Activated T-cell treated with anti-CD3 and anti-CD28 coated beads for 48 hours (primary cell): Measurements from ENCODE around the gene CCNB2.
"Not testable (repeated sequence)": the region's sequence is repeated elsewhere in the genome, so short reads cannot be mapped to it uniquely, and the experiment has no call there.

Experiments used
- DNase-seq: peaks from one replicate; pipeline ENCODE4 v3.0.0-alpha.2; 2020; ENCODE audit warnings: low read depth

The CCNB2 gene

DNA sequence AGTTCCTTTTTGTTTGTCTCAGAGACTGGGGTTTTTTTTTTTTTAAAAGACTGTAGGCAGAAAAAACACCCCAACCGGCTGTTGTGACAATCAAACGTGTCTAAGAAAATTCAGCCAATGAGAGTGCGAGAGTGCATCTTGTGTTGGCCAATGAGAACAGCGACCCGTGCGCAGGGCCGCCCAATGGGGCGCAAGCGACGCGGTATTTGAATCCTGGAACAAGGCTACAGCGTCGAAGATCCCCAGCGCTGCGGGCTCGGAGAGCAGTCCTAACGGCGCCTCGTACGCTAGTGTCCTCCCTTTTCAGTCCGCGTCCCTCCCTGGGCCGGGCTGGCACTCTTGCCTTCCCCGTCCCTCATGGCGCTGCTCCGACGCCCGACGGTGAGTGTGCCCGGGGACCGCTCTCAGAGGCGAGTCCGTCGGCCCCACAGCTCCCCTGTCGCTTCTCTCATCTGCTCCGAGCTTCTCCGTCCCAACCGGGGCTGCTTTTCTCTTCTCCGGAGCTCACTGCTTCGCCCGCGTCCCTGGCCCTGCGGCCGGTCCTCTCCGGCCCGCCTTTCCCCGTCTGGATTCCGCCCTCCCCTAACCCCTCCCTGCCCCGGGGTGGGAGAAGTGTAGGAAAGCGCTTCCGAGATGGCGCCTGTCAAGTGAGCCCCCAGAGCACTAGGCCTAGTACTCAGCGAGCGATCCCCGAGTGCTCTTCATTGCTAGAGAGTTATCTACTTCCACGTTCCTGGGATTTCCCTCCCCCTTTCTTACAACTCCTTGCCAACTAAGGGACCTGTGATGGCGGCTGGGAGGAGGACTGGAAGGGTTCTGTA lies at the start of gene CCNB2:
Gene CCNB2 (plus strand): TSS at position 235 of the 821 bp plus-strand sequence. CDS start 123 bp downstream, at position 358.
- peak; percentile 80 for DNase-seq

DNA sequence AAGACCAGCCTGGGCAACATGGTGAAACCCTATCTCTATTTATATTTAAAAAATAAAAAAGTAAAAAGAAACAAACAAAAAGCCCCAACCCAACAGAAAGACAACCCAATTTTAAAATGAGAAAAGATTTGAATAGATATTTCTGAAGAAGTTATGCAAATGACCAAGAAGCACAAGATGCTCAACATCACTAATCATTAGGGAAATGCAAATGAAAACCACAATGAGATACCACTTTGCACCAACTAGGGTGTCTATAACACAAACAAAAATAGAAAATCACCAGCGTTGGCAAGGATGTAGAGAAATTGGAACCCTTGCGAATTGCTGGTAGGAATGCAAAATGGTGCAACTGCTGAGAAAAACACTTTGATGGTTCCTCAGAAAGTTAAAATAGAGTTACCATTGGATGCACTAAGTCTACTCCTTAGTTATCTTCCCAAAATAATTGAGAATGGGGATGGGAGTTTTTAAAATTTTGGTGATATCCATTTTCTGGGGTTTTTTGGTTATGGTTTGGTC lies 45.8 kb upstream of the CCNB2 start:
- DNase-seq = no peak

GRCh38 chr15:59060348-59060747 lies 44.6 kb upstream of the CCNB2 start:
- no peak for DNase-seq

DNA sequence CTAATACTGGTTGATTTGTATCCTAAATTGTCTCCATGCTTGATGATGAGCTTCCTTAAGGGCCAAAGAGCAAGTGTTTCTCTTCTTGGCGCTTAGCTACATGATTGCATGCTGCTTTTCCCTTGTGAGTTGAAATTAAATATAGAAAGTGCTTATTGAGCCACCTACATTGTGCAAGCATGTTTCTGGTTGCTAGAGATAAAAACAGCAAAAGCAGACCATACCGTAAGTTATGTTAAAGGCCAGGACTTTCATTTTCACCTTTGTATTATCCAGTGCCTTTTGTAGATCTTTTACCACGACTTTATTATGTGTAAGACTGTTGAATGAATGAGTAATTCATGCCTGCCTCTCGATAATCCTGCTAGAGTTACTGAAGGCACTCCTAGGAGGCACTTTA lies 41.9 kb upstream of the CCNB2 start:
- DNase-seq = no peak

- DNase-seq = no peak
These were observed 35.5 kb upstream of the CCNB2 start for GRCh38 chr15:59069430-59069829.

GRCh38 chr15:59074607-59075006 lies 30.3 kb upstream of the CCNB2 start:
- DNase-seq = no peak

GRCh38 chr15:59087731-59088130 lies 17.2 kb upstream of the CCNB2 start:
- no peak for DNase-seq

- no peak for DNase-seq
These were observed 10.9 kb upstream of the CCNB2 start for GRCh38 chr15:59094077-59094476.

GRCh38 chr15:59096429-59096828 lies 8.5 kb upstream of the CCNB2 start:
- no peak for DNase-seq

DNA sequence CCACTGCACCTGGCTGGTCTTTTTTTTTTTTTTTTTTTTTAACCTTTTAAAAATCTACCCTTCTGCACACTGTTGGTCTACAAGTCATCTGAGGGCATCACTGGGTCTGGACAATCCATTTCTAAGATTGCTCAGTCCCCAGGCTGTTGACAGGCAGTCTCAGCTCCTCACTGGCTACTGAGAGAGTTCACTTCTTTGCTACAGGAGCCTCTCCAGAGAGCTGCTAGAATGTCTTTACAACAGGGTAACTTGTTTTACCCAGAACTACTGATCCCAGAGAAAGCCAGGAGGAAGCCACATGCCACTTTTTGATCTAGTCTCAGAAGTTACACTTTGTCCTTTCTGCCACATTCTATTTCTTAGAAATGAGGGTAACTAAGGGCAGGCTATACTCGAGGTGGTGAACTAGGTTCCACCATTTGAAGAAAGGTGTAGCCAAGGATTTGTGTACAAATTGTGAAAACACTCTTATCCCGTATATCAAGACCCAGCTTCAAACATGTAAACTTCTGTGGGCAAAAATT lies 5.7 kb upstream of the CCNB2 start:
- no peak for DNase-seq

GRCh38 chr15:59104602-59104911 lies 389 bp upstream of the CCNB2 start:
- no peak for DNase-seq

DNA sequence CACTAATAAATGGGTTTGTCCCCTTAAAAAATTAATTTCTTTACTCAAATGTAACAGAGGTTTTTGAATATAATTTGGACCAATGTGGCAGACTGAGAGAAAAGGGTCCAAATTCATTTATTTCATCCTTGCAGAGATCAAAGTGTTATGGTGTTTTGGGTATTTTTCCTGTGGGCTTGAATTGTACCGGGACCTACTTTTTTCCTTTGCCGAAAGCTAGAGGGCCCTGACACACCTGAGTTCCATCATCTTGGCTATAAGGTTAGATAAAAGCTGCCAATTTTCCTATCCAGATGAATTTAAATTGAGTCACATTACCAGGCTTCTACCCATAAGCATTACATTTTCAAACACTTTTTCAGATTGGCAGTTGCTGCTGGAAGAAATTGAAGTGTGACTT lies 908 bp downstream of the CCNB2 start:
- DNase-seq = no peak

DNA sequence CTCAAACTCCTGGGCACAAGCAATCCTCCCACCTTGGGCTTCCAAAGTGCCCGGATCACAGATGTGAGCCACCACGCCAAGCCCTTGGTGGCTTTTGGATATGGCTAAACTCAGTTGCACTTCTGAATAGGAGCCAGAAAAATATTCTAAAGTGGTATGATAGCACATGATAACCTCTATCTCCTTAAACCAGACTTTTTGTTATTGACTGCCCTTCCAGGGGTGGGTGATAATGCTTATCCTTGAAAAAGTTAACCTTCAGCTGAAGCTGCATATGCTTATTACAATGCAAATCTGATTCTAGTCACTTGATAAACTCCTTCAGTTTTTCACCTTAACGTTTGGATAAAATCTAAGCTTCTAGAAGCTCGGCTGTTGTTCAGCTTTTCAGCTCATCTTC lies 6.3 kb downstream of the CCNB2 start:
- no peak for DNase-seq

DNA sequence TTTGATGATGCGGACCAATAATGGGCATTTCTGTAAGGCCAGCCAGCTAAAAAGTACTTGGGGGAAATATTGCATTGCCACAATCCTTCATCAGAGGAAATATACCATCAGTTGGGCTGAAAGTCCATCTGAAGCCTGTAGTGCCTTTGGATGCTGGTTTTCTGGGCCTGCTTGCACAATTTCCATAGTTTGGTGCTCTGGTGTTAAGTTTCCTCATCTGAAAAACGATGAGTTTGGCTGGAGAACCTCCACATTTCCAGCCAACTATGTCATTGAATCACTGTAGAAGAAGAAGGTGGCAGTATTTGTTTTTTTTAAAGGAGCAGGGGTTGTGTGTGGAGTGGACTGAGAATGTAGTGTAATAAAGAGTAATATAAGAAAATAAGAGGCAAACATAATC lies 10.1 kb downstream of the CCNB2 start:
- DNase-seq = no peak

- no peak for DNase-seq
These were observed 11.2 kb downstream of the CCNB2 start for GRCh38 chr15:59116141-59116540.

GRCh38 chr15:59116771-59117170 lies 11.8 kb downstream of the CCNB2 start:
- no peak for DNase-seq

DNA sequence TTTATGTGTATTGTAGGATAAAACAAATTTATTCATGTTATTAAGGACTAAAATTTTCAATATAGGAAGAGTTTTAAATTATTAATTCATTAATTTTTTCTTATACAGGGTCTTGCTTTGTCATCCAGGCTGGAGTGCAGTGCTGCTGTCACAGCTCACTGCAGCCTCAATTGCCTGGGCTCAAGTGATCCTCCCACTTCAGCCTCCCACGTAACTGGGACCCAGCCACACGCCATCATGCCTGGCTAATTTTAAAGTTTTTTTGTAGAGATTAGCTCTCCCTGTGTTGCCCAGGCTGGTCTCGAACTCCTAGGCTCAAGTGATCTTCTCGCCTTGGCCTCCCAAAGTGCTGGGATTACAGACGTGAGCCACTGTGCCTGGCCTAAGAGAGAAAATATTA lies 14.7 kb downstream of the CCNB2 start:
- DNase-seq = no peak

- no peak for DNase-seq
These were observed 16.0 kb downstream of the CCNB2 start for GRCh38 chr15:59120937-59121336.

DNA sequence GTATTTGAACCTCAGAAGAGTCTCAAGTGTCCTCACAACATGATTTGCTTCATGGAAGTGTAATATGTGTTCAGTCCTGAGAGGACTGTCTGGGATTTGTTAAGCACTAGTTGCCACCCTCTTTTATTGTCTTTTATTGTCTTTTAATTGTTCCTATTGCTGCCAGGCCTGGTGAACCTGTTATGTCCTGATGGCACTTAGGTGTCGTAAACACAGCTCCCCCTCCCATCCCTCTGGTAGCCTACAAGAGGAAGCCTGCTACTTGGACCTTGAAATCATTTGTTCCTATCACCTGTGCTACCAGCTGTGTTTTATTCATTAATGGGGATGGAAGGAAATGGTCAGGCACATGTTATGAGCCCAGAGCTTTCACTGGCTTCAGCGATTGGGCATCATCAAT lies 19.3 kb downstream of the CCNB2 start:
- DNase-seq = no peak

DNA sequence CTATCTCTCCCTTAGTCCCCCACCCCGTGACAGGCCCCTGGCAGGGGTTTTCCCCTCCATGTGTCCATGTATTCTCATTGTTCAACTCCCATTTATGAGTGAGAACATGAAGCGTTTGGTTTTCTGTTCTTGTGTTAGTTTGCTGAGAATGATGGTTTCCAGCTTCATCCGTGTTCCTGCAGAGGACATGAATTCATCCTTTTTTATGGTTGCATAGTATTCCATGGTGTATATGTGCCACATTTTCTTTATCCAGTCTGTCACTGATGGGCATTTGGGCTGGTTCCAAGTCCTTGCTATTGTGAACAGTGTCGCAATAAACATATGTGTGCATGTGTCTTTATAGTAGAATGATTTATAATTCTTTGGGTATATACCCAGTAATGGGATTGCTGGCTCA lies 20.7 kb downstream of the CCNB2 start:
- DNase-seq = not testable (repeated sequence)

DNA sequence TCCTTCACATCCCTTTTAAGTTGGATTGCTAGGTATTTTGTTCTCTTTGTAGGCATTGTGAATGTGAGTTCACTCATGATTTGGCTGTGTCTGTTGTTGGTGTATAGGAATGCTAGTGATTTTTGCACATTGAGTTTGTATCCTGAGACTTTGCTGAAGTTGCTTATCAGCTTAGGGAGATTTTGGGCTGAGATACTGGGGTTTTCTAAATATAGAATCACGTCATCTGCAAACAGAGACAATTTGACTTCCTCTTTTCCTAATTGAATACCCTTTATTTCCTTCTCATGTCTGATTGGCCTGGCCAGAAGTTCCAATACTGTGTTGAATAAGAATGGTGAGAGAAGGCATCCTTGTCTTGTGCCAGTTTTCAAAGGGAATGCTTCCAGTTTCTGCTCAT lies 22.3 kb downstream of the CCNB2 start:
- not testable (repeated sequence) for DNase-seq

GRCh38 chr15:59131456-59131855 lies 26.5 kb downstream of the CCNB2 start:
- DNase-seq = no peak

GRCh38 chr15:59131969-59132562 lies 27.1 kb downstream of the CCNB2 start:
- no peak for DNase-seq
